Measurements from ENCODE around the gene LIPK.

Gene LIPK

DNA sequence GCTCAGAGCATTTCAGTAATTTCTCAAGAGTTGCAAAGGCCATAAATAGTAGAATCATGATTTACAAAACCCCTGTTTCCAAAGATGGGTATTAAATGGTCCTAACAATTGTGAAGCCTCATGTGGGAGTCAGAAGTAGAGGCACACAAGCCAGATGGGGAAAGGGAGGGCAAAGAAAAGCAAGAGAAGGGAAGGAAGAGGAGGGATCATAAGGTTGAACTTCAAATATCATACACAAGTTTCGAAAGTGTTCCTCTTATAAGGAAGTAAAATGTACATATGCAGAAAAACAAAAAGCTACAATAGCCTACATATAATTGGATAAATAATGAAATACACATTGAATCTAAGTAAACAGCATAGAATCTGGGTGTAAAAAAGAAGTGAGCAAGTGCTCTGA is 59.8 kb downstream of the LIPK start:
- no peak for DNase-seq (ENCODE audit: low spot score)

DNA sequence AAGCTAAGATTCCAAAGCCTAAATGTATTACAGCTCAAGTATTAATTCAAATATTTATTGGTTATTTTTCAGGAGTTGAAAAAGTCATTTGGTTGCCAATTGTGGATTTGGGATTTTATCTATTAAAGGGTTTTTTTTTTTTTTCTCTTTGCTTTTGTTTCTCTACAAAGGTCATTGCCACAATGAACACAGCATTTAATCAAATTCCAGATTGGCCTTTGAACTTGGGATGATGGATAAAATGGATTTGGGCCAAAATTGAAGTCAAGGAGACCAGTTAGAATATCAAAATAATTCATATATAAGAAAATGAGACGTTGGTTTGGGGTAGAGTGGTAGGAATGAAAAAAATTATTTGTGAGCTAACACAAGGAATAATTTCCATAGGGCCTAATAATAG is 63.3 kb downstream of the LIPK start:
- ATAC-seq (ENCODE audit: low read depth), result no peak
- no peak overlapping the region for H3K27ac ChIP-seq (ENCODE audit: poor library complexity, severe bottlenecking)
- no peaks in the 10 kb centered on the region for H3K36me3 ChIP-seq (ENCODE audit: low read depth)
- H3K4me1 ChIP-seq (ENCODE audit: insufficient read depth, poor library complexity, severe bottlenecking), result no peaks in the 10 kb centered on the region
- no peaks in the 10 kb centered on the region for H3K27me3 ChIP-seq (ENCODE audit: insufficient read depth, poor library complexity, severe bottlenecking)
- no peak overlapping the region for H3K4me3 ChIP-seq (ENCODE audit: severe bottlenecking)
- no peak for DNase-seq (ENCODE audit: low spot score)
- no peaks in the 10 kb centered on the region for H3K9me3 ChIP-seq (ENCODE audit: severe bottlenecking)
- TF ChIP-seq, protein P1, sequence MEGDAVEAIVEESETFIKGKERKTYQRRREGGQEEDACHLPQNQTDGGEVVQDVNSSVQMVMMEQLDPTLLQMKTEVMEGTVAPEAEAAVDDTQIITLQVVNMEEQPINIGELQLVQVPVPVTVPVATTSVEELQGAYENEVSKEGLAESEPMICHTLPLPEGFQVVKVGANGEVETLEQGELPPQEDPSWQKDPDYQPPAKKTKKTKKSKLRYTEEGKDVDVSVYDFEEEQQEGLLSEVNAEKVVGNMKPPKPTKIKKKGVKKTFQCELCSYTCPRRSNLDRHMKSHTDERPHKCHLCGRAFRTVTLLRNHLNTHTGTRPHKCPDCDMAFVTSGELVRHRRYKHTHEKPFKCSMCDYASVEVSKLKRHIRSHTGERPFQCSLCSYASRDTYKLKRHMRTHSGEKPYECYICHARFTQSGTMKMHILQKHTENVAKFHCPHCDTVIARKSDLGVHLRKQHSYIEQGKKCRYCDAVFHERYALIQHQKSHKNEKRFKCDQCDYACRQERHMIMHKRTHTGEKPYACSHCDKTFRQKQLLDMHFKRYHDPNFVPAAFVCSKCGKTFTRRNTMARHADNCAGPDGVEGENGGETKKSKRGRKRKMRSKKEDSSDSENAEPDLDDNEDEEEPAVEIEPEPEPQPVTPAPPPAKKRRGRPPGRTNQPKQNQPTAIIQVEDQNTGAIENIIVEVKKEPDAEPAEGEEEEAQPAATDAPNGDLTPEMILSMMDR (IDR thresholded peaks at IDR 0.05; ENCODE audit: poor library complexity, severe bottlenecking), result no peak

More for the DNA sequence above, 59.8 kb downstream of the LIPK start:
- Histone ChIP-seq H3K27me3 (ENCODE audit: insufficient read depth, poor library complexity, severe bottlenecking) (no peaks in the 10 kb centered on the region), H3K4me3 (ENCODE audit: severe bottlenecking) (no peak overlapping the region), H3K9me3 (ENCODE audit: severe bottlenecking) (no peaks in the 10 kb centered on the region), H3K27ac (ENCODE audit: poor library complexity, severe bottlenecking) (no peak overlapping the region), H3K36me3 (ENCODE audit: low read depth) (no peaks in the 10 kb centered on the region), H3K4me1 (ENCODE audit: insufficient read depth, poor library complexity, severe bottlenecking) (no peaks in the 10 kb centered on the region)
- ATAC-seq (ENCODE audit: low read depth), result no peak
- TF ChIP-seq, protein P1 (IDR thresholded peaks at IDR 0.05; ENCODE audit: poor library complexity, severe bottlenecking), result no peak

DNA sequence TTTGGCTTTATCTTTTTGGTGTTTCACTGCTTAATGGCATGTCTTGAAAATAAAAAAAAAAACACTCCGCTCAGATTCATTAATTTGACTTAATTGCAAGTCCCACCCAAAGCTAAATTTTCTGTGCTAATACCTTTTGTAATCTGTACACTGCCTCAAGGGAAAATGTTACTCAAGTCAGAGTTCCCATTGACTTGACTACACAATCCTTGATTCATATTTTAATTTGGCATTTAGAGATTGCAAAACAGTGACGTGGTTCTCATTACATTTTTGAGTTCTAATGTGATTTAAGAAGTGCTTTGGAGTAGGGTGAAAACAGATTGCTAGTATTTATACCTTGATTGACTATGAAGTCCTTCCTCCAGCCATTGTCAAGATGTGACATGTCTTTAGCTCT is 75.2 kb downstream of the LIPK start:
- H3K36me3 ChIP-seq (ENCODE audit: low read depth), result no peaks in the 10 kb centered on the region
- H3K27me3 ChIP-seq (ENCODE audit: insufficient read depth, poor library complexity, severe bottlenecking), result no peaks in the 10 kb centered on the region
- TF ChIP-seq, protein P1 (IDR thresholded peaks at IDR 0.05; ENCODE audit: poor library complexity, severe bottlenecking), result no peak
- no peak overlapping the region for H3K4me3 ChIP-seq (ENCODE audit: severe bottlenecking)
- no peaks in the 10 kb centered on the region for H3K9me3 ChIP-seq (ENCODE audit: severe bottlenecking)
- DNase-seq (ENCODE audit: low spot score) (no peak), ATAC-seq (ENCODE audit: low read depth) (no peak)
- no peaks in the 10 kb centered on the region for H3K4me1 ChIP-seq (ENCODE audit: insufficient read depth, poor library complexity, severe bottlenecking)
- H3K27ac ChIP-seq (ENCODE audit: poor library complexity, severe bottlenecking), result no peak overlapping the region

DNA sequence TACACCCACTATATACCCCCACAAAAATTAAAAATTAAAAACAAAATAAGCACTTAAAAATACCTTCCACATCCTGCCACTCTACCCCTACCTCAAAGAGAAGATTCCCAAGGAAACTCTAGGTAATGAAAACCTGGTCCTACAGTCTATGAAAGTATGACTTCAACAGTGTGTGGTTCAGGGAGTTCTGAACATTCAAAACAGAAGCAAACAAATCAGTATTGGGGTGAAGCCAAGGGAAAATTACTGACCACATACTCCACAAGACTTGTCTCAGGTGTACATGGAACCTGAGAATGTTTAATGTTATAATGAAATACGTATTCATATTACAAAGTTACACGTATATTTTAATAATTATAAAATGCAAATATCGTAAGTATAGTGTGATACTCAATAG is 76.2 kb downstream of the LIPK start:
- Histone ChIP-seq H3K27me3 (ENCODE audit: insufficient read depth, poor library complexity, severe bottlenecking) (no peaks in the 10 kb centered on the region), H3K27ac (ENCODE audit: poor library complexity, severe bottlenecking) (no peak overlapping the region), H3K4me3 (ENCODE audit: severe bottlenecking) (no peak overlapping the region), H3K4me1 (ENCODE audit: insufficient read depth, poor library complexity, severe bottlenecking) (no peaks in the 10 kb centered on the region), H3K9me3 (ENCODE audit: severe bottlenecking) (no peaks in the 10 kb centered on the region), H3K36me3 (ENCODE audit: low read depth) (no peaks in the 10 kb centered on the region)
- ATAC-seq (ENCODE audit: low read depth), result no peak
- TF ChIP-seq, protein P1 (IDR thresholded peaks at IDR 0.05; ENCODE audit: poor library complexity, severe bottlenecking), result no peak
- no peak for DNase-seq (ENCODE audit: low spot score)

DNA sequence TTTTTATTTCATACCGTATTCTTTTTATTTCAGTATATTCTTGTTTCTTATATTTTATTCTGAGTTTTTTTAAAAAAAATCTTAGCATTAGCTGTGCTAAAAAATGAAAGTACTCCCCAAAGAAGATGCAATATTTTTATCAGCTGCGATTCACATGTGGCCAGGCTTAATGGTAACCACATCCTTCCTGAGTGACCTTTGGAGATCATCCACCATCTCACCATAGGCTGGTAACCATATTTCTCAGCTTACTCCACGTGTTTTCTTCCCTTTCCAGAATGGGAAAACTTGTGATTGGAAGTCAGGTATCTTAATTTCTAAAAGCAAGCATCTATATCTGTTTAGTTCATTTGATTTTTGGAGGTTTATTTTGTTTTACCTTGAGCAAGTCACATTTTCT is 77.7 kb downstream of the LIPK start:
- DNase-seq (ENCODE audit: low spot score) (no peak), ATAC-seq (ENCODE audit: low read depth) (no peak)
- Histone ChIP-seq H3K4me3 (ENCODE audit: severe bottlenecking) (no peak overlapping the region), H3K27me3 (ENCODE audit: insufficient read depth, poor library complexity, severe bottlenecking) (no peaks in the 10 kb centered on the region), H3K27ac (ENCODE audit: poor library complexity, severe bottlenecking) (no peak overlapping the region), H3K9me3 (ENCODE audit: severe bottlenecking) (no peaks in the 10 kb centered on the region), H3K4me1 (ENCODE audit: insufficient read depth, poor library complexity, severe bottlenecking) (no peaks in the 10 kb centered on the region), H3K36me3 (ENCODE audit: low read depth) (no peaks in the 10 kb centered on the region)
- TF ChIP-seq, protein P1 (IDR thresholded peaks at IDR 0.05; ENCODE audit: poor library complexity, severe bottlenecking), result no peak
